ENCODE results near the gene DISP2. TPM values are rescaled to one million over a fixed set of nuclear protein-coding genes. Genes with fewer than 3 reads are reported as not detected.
A peak's percentile ranks its signal among the peaks of the same experiment; 100 is the strongest.

Gene DISP2
- total RNA-seq, 1 experiment from 2014 or later = 1.3 TPM

- H3K36me3 Mint-ChIP-seq (ENCODE audit: insufficient read depth in 1 of 3, low read depth in 3 of 3) = no peaks in the 10 kb centered on the region; a peak in 1 of 7 replicates
- peak overlapping the region; percentile 74 to 83; a peak in 4 of 5 replicates for H3K4me3 Mint-ChIP-seq
- DNase-seq = no peak
- Histone ChIP-seq H4K8ac (replicated peaks; ENCODE audit: insufficient read length, low read depth, low read length) (no peak overlapping the region), H2BK15ac (ENCODE audit: low read depth, low read length) (no peak overlapping the region), H2BK12ac (ENCODE audit: insufficient read length, low read depth, low read length) (no peak overlapping the region), H3K23ac (ENCODE audit: insufficient read length, low read depth, low read length) (no peak overlapping the region), H3K56ac (ENCODE audit: insufficient read length, low read depth, low read length) (no peak overlapping the region), H3T11ph (ENCODE audit: low read length) (no peak overlapping the region), H3K14ac (ENCODE audit: insufficient read depth, low read length) (no peak overlapping the region), H2AFZ (ENCODE audit: low read length) (no peak overlapping the region), H3K23me2 (ENCODE audit: insufficient read length, low read depth, low read length, poor library complexity, severe bottlenecking) (peaks cover 8% of the 10 kb centered on the region), H3K27me3 (ENCODE audit: insufficient read depth, low read length) (peaks cover 3% of the 10 kb centered on the region), H3K4ac (ENCODE audit: low read depth, low read length) (no peak overlapping the region), H4K91ac (ENCODE audit: insufficient read length, low read depth, low read length) (no peak overlapping the region), H2BK5ac (ENCODE audit: insufficient read length, low read length) (no peak overlapping the region), H3K79me2 (ENCODE audit: insufficient read depth, low read length) (no peaks in the 10 kb centered on the region), H3K4me1 (ENCODE audit: insufficient read depth, low read length) (no peaks in the 10 kb centered on the region; the same call in 1 of the 2 replicates), H2BK20ac (ENCODE audit: low read depth, low read length, poor library complexity, severe bottlenecking) (no peak overlapping the region), H3K9me3 (ENCODE audit: control insufficient read depth, low read depth, low read length) (no peaks in the 10 kb centered on the region), H4K5ac (ENCODE audit: insufficient read length, low read depth, low read length) (no peak overlapping the region), H3K18ac (ENCODE audit: insufficient read length, low read depth, low read length) (no peak overlapping the region), H3K4me2 (ENCODE audit: insufficient read depth, insufficient read length, low read length) (peak overlapping the region; percentile 59), H3K27ac (ENCODE audit: insufficient read length, low read depth, low read length) (no peak overlapping the region), H4K20me1 (ENCODE audit: control insufficient read depth, insufficient read depth, insufficient read length) (no peaks in the 10 kb centered on the region), H2AK5ac (ENCODE audit: insufficient read length, low read length) (no peak overlapping the region), H3K9ac (ENCODE audit: extremely low read depth, insufficient read length, low read length) (no peak overlapping the region), H2BK120ac (ENCODE audit: low read depth, low read length, poor library complexity, severe bottlenecking) (no peak overlapping the region), H3K79me1 (ENCODE audit: insufficient read depth, low read depth, low read length, poor library complexity, severe bottlenecking) (no peaks in the 10 kb centered on the region)
- no peak overlapping the region for H3K27ac Mint-ChIP-seq
- TF ChIP-seq CTCF (conservative IDR thresholded peaks at IDR 0.05) = no peak
- H3K9me3 Mint-ChIP-seq = no peaks in the 10 kb centered on the region
- WGBS (ENCODE audit: extremely low coverage, insufficient read length, low lambda C conversion rate) = no CpG with 5 or more reads among the region's 1 CpG
- peaks cover 55% of the 10 kb centered on the region for H3K27me3 Mint-ChIP-seq (ENCODE audit: low read depth)
- H3K4me1 Mint-ChIP-seq = peaks cover 27 to 39% of the 10 kb centered on the region in 2 experiments
Measured at GRCh38 chr15:40357246-40357645, 773 bp upstream of the DISP2 start.
